HepG2 (cell line): Measurements from ENCODE around the gene CDO1. TPM values are rescaled to one million over a fixed set of nuclear protein-coding genes. Genes with fewer than 3 reads are reported as not detected.

Experiments used
- CEBPG ChIP-seq: IDR thresholded peaks from 2 replicates; pipeline ENCODE4 v1.6.1; 2016
- HOXD1 ChIP-seq: sonication (generic); formaldehyde crosslinking; IDR thresholded peaks from 2 replicates; pipeline ENCODE4 v1.5.0; 2020; ENCODE audit warnings: missing genetic modification reagents
- KLF9 ChIP-seq: IDR thresholded peaks from 2 replicates; pipeline ENCODE4 v1.6.1; 2016; ENCODE audit warnings: low read depth
- NONO ChIP-seq, 2 experiments: fragments of 450-650 bp in 1 of 2; sonication (generic) in 1 of 2; formaldehyde crosslinking in 1 of 2; IDR thresholded peaks in 1 of 2; conservative IDR thresholded peaks in 1 of 2; 2 replicates each; pipeline versions ENCODE4 v1.6.1 to v1.8.0; 2017 to 2022; ENCODE audit warnings: mild to moderate bottlenecking in 1 of 2, missing genetic modification reagents in 1 of 2, moderate library complexity in 1 of 2
- RARG ChIP-seq: sonication (generic); formaldehyde crosslinking; IDR thresholded peaks from 2 replicates; pipeline ENCODE4 v1.4.0; 2020; ENCODE audit warnings: low read depth, mild to moderate bottlenecking, missing genetic modification reagents
- SALL1 ChIP-seq: sonication (generic); formaldehyde crosslinking; IDR thresholded peaks from 2 replicates; pipeline ENCODE4 v1.8.0; 2022; ENCODE audit warnings: mild to moderate bottlenecking, missing genetic modification reagents
- TAF1 ChIP-seq: sonication (generic); formaldehyde crosslinking; IDR thresholded peaks from 2 replicates; pipeline ENCODE4 v1.4.0; 2020; ENCODE audit warnings: missing genetic modification reagents
- TBX3 ChIP-seq: fragments of 450-650 bp; IDR thresholded peaks from 2 replicates; pipeline ENCODE4 v1.6.1; 2017; ENCODE audit warnings: antibody characterized with exemption, mild to moderate bottlenecking, inconsistent platforms, borderline replicate concordance
- ZBTB7B ChIP-seq: sonication (generic); formaldehyde crosslinking; IDR thresholded peaks from 2 replicates; pipeline ENCODE4 v1.4.0; 2020; ENCODE audit warnings: missing genetic modification reagents
- ZNF329 ChIP-seq: sonication (generic); formaldehyde crosslinking; IDR thresholded peaks from 2 replicates; pipeline ENCODE4 v1.9.0; 2021; ENCODE audit warnings: low read depth, mild to moderate bottlenecking, missing genetic modification reagents
- ZNF557 ChIP-seq: sonication (generic); formaldehyde crosslinking; IDR thresholded peaks from 2 replicates; pipeline ENCODE4 v1.4.0; 2020; ENCODE audit warnings: missing genetic modification reagents
- ZNF678 ChIP-seq: sonication (generic); formaldehyde crosslinking; IDR thresholded peaks from 2 replicates; pipeline ENCODE4 v1.4.0; 2020; ENCODE audit warnings: mild to moderate bottlenecking, missing genetic modification reagents
- ZSCAN25 ChIP-seq: sonication (generic); formaldehyde crosslinking; IDR thresholded peaks from 2 replicates; pipeline ENCODE4 v1.8.0; 2022; ENCODE audit warnings: mild to moderate bottlenecking, missing genetic modification reagents
- polyA plus RNA-seq, 8 experiments: library from polyadenylated mRNA; depleted of rRNA in 3 of 8; stranded (reverse) in 7 of 8; unstranded in 1 of 8; fragments of >200 nt; fragmentation: Illumina TruSeq in 4 of 8; extraction: Trizol in 4 of 8; gene quantifications; 2 replicates each; pipeline versions ENCODE4 v1.2.1 to v1.2.3, GENCODE V29; 2011 to 2016; ENCODE audit warnings: low read depth in 4 of 8, missing spikeins in 1 of 8, mixed read lengths in 1 of 8; ENCODE audit not compliant: insufficient read depth in 1 of 8
- total RNA-seq, 5 experiments: library from RNA; depleted of rRNA; stranded (reverse); fragments of >200 nt; fragmentation: Illumina TruSeq; extraction: Trizol; gene quantifications; 2 replicates each; pipeline ENCODE4 v1.2.3, GENCODE V29; 2016; ENCODE audit warnings: low read depth in 1 of 5
- TF ChIP-seq, protein P1 (sequence below): sonication (generic); formaldehyde crosslinking; conservative IDR thresholded peaks from 2 replicates; pipeline ENCODE4 v1.4.0; 2020; ENCODE audit warnings: mild to moderate bottlenecking, missing genetic modification reagents, moderate library complexity
- TF ChIP-seq, protein P2 (sequence below): IDR thresholded peaks from 2 replicates; pipeline ENCODE4 v1.6.1; 2016; ENCODE audit warnings: missing compliant biosample characterization, missing genetic modification reagents, borderline replicate concordance
- TF ChIP-seq, protein P3 (sequence below): sonication (generic); formaldehyde crosslinking; IDR thresholded peaks from 2 replicates; pipeline ENCODE4 v1.8.0; 2022; ENCODE audit warnings: mild to moderate bottlenecking, missing genetic modification reagents; ENCODE audit not compliant: insufficient replicate concordance
- TF ChIP-seq, protein P4 (sequence below): IDR thresholded peaks from 2 replicates; pipeline ENCODE4 v1.6.1; 2016; ENCODE audit warnings: low read depth
- TF ChIP-seq, protein P5 (sequence below): sonication (generic); formaldehyde crosslinking; IDR thresholded peaks from 2 replicates; pipeline ENCODE4 v1.5.1; 2020; ENCODE audit warnings: mild to moderate bottlenecking, missing genetic modification reagents, moderate library complexity

CDO1 gene
- total and polyA plus RNA-seq, 2 of the 13 experiments (the other 11 are each of a cell fraction or from before 2014, with no cell fraction given), result 3.2 to 4.4 TPM

DNA sequence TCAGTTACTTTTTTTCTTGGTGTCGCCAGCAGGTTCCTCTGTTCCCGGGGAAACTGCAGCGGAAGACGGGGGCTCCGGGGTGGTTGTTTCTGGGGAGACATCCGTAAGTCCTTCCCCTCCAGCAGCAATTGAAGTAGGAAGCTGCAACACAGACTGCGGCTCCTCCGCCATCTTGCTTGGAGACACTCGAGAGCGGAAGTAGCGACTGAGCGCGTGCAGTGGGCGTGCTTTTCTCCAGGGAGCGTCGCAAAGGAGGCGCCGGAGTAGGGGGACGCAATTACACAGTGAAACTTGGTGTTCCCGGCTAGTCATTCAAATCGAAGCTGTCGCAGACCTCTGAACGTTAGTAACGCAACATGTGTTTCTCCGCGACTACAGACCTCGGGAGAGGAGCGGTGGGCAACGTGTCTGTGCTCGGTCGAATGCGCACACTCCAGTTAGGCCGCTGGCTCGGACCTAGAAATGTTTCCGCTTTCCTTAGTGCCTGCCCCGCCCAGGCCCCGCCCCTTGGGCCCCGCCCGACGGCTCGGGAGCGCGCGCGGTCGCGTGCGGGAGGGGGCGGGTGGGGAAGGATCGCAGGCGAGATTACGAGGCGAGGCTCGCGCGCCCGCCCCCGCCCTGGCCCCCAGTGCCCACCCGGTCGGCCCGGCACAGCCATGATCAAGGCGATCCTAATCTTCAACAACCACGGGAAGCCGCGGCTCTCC lies 25.1 kb upstream of the CDO1 start, which contains the start of the genes AP3S1 and ATG12 (continued):
- TF ChIP-seq RARG, result no peak
- TF ChIP-seq, protein P1, sequence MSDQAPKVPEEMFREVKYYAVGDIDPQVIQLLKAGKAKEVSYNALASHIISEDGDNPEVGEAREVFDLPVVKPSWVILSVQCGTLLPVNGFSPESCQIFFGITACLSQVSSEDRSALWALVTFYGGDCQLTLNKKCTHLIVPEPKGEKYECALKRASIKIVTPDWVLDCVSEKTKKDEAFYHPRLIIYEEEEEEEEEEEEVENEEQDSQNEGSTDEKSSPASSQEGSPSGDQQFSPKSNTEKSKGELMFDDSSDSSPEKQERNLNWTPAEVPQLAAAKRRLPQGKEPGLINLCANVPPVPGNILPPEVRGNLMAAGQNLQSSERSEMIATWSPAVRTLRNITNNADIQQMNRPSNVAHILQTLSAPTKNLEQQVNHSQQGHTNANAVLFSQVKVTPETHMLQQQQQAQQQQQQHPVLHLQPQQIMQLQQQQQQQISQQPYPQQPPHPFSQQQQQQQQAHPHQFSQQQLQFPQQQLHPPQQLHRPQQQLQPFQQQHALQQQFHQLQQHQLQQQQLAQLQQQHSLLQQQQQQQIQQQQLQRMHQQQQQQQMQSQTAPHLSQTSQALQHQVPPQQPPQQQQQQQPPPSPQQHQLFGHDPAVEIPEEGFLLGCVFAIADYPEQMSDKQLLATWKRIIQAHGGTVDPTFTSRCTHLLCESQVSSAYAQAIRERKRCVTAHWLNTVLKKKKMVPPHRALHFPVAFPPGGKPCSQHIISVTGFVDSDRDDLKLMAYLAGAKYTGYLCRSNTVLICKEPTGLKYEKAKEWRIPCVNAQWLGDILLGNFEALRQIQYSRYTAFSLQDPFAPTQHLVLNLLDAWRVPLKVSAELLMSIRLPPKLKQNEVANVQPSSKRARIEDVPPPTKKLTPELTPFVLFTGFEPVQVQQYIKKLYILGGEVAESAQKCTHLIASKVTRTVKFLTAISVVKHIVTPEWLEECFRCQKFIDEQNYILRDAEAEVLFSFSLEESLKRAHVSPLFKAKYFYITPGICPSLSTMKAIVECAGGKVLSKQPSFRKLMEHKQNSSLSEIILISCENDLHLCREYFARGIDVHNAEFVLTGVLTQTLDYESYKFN (CRISPR knock-in tag), result peak; percentile 27; the same call in 1 of the 2 replicates
- no peak for TF ChIP-seq NONO (IDR thresholded peaks at IDR 0.05)
- peak; percentile 70 for TF ChIP-seq NONO (CRISPR knock-in tag; conservative IDR thresholded peaks at IDR 0.05)
- peak; percentile 96 for TF ChIP-seq TAF1
- TF ChIP-seq, protein P2, sequence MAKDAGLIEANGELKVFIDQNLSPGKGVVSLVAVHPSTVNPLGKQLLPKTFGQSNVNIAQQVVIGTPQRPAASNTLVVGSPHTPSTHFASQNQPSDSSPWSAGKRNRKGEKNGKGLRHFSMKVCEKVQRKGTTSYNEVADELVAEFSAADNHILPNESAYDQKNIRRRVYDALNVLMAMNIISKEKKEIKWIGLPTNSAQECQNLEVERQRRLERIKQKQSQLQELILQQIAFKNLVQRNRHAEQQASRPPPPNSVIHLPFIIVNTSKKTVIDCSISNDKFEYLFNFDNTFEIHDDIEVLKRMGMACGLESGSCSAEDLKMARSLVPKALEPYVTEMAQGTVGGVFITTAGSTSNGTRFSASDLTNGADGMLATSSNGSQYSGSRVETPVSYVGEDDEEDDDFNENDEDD, result peak; percentile 73; the same call in 1 of the 2 replicates
- TF ChIP-seq, protein P3, sequence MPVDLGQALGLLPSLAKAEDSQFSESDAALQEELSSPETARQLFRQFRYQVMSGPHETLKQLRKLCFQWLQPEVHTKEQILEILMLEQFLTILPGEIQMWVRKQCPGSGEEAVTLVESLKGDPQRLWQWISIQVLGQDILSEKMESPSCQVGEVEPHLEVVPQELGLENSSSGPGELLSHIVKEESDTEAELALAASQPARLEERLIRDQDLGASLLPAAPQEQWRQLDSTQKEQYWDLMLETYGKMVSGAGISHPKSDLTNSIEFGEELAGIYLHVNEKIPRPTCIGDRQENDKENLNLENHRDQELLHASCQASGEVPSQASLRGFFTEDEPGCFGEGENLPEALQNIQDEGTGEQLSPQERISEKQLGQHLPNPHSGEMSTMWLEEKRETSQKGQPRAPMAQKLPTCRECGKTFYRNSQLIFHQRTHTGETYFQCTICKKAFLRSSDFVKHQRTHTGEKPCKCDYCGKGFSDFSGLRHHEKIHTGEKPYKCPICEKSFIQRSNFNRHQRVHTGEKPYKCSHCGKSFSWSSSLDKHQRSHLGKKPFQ (CRISPR knock-in tag), result peak; percentile 84
- TF ChIP-seq ZNF557 (CRISPR knock-in tag), result peak; percentile 81
- TF ChIP-seq, protein P4, sequence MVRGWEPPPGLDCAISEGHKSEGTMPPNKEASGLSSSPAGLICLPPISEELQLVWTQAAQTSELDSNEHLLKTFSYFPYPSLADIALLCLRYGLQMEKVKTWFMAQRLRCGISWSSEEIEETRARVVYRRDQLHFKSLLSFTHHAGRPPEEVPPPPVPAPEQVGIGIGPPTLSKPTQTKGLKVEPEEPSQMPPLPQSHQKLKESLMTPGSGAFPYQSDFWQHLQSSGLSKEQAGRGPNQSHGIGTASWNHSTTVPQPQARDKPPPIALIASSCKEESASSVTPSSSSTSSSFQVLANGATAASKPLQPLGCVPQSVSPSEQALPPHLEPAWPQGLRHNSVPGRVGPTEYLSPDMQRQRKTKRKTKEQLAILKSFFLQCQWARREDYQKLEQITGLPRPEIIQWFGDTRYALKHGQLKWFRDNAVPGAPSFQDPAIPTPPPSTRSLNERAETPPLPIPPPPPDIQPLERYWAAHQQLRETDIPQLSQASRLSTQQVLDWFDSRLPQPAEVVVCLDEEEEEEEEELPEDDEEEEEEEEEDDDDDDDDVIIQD (CRISPR knock-in tag), result 0 out of 2 replicates have a peak, but pooled peaks have one; percentile 63
- TF ChIP-seq ZNF329 (CRISPR knock-in tag), result no peak
- TF ChIP-seq KLF9 (CRISPR knock-in tag), result 0 out of 2 replicates have a peak, but pooled peaks have one; percentile 80
- TF ChIP-seq HOXD1 (CRISPR knock-in tag), result peak; percentile 38; the same call in 1 of the 2 replicates
- peak; percentile 35; the same call in 1 of the 2 replicates for TF ChIP-seq CEBPG (CRISPR knock-in tag)
- TF ChIP-seq SALL1 (CRISPR knock-in tag), result peak; percentile 81
- TF ChIP-seq ZNF678, result no peak
- peak; percentile 80 for TF ChIP-seq ZBTB7B (CRISPR knock-in tag)
- TF ChIP-seq ZSCAN25 (CRISPR knock-in tag), result 0 out of 2 replicates have a peak, but pooled peaks have one; percentile 32
- no peak; the same call in 1 of the 2 replicates for TF ChIP-seq TBX3
- TF ChIP-seq, protein P5, sequence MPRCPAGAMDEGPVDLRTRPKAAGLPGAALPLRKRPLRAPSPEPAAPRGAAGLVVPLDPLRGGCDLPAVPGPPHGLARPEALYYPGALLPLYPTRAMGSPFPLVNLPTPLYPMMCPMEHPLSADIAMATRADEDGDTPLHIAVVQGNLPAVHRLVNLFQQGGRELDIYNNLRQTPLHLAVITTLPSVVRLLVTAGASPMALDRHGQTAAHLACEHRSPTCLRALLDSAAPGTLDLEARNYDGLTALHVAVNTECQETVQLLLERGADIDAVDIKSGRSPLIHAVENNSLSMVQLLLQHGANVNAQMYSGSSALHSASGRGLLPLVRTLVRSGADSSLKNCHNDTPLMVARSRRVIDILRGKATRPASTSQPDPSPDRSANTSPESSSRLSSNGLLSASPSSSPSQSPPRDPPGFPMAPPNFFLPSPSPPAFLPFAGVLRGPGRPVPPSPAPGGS (CRISPR knock-in tag), result peak; percentile 38; the same call in 1 of the 2 replicates
